ENCODE results near the gene TLN1. TPM values are rescaled to one million over a fixed set of nuclear protein-coding genes. Genes with fewer than 3 reads are reported as not detected.

The TLN1 gene
- total RNA-seq, 2 experiments from 2014 or later = 98.8 to 177 TPM

DNA sequence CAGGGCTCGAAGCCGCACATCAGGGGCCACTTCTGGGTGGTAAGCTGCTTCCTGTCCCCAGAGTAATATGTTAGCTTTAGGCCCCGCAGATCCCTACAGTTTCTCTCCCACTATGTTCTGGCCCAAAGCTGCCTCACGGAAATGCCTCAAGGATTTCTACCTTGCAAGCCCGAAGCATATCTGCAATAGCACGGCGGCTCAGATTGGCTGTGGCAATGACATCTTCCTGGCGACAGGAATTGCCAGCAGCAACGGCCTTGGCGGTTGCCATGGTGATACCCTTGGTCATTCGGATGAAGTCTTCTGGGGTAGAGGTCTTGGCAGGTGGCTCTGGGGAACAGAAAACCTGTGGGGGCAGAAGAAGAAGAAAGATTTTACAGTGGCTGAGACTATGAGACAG, 32.0 kb downstream of the TLN1 start:
- Histone ChIP-seq H3K27ac (ENCODE audit: low read depth, low read length, poor library complexity, severe bottlenecking) (no peak overlapping the region), H3K79me2 (ENCODE audit: insufficient read depth, low read depth, low read length) (no peaks in the 10 kb centered on the region), H3K9me3 (ENCODE audit: low read length) (no peaks in the 10 kb centered on the region), H2AFZ (ENCODE audit: low read length) (no peak overlapping the region), H4K20me1 (ENCODE audit: insufficient read depth, low read length) (no peaks in the 10 kb centered on the region), H3K4me3 (ENCODE audit: low read depth, low read length, poor library complexity, severe bottlenecking) (no peak overlapping the region), H3K36me3 (ENCODE audit: insufficient read depth, low read length) (peaks cover 95% of the 10 kb centered on the region), H3K4me2 (ENCODE audit: low read length) (no peak overlapping the region), H3K9me2 (ENCODE audit: insufficient read depth, low read length) (no peaks in the 10 kb centered on the region), H3K4me1 (ENCODE audit: insufficient read depth, low read length, poor library complexity, severe bottlenecking) (no peaks in the 10 kb centered on the region)
- ChIA-PET CTCF (ENCODE audit: unreplicated experiment) (no interaction called here), POLR2A (no interaction called here)
- TF ChIP-seq, protein P1, sequence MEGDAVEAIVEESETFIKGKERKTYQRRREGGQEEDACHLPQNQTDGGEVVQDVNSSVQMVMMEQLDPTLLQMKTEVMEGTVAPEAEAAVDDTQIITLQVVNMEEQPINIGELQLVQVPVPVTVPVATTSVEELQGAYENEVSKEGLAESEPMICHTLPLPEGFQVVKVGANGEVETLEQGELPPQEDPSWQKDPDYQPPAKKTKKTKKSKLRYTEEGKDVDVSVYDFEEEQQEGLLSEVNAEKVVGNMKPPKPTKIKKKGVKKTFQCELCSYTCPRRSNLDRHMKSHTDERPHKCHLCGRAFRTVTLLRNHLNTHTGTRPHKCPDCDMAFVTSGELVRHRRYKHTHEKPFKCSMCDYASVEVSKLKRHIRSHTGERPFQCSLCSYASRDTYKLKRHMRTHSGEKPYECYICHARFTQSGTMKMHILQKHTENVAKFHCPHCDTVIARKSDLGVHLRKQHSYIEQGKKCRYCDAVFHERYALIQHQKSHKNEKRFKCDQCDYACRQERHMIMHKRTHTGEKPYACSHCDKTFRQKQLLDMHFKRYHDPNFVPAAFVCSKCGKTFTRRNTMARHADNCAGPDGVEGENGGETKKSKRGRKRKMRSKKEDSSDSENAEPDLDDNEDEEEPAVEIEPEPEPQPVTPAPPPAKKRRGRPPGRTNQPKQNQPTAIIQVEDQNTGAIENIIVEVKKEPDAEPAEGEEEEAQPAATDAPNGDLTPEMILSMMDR (conservative IDR thresholded peaks at IDR 0.05; ENCODE audit: low read length) = no peak
- intact Hi-C loops (cut with micrococcal nuclease; ENCODE audit: unreplicated experiment) = no loop called here
- BruUV-seq (replicated peaks) = no TSS peak
- DNase-seq (ENCODE audit: low spot score) = no peak

- intact Hi-C loops (cut with micrococcal nuclease; ENCODE audit: unreplicated experiment) = no loop called here
- Histone ChIP-seq H3K27ac (ENCODE audit: low read depth, low read length, poor library complexity, severe bottlenecking) (no peak overlapping the region), H3K79me2 (ENCODE audit: insufficient read depth, low read depth, low read length) (no peaks in the 10 kb centered on the region), H3K9me3 (ENCODE audit: low read length) (no peaks in the 10 kb centered on the region), H2AFZ (ENCODE audit: low read length) (no peak overlapping the region), H3K4me3 (ENCODE audit: low read depth, low read length, poor library complexity, severe bottlenecking) (no peak overlapping the region), H3K4me2 (ENCODE audit: low read length) (no peak overlapping the region), H3K4me1 (ENCODE audit: insufficient read depth, low read length, poor library complexity, severe bottlenecking) (no peaks in the 10 kb centered on the region), H3K9me2 (ENCODE audit: insufficient read depth, low read length) (no peaks in the 10 kb centered on the region), H3K36me3 (ENCODE audit: insufficient read depth, low read length) (peaks cover 77% of the 10 kb centered on the region), H4K20me1 (ENCODE audit: insufficient read depth, low read length) (no peaks in the 10 kb centered on the region)
- ChIA-PET POLR2A (no interaction called here), CTCF (ENCODE audit: unreplicated experiment) (interaction anchor here (0.5 to 2.1 kb wide), 3 partner anchors 14 to 48 kb away, joined by 3 to 10 read pairs (median 3); partner anchors contain the start of gene SIT1)
- DNase-seq (ENCODE audit: low spot score) = no peak
- no TSS peak for BruUV-seq (replicated peaks)
- no peak for TF ChIP-seq EZH2phosphoT487 (IDR thresholded peaks at IDR 0.05; ENCODE audit: borderline replicate concordance, low read depth, low read length)
- TF ChIP-seq, protein P1 (conservative IDR thresholded peaks at IDR 0.05; ENCODE audit: low read length) = no peak
These were observed 33.8 kb downstream of the TLN1 start for GRCh38 chr9:35698231-35698630.

GRCh38 chr9:35697486-35697885, 34.5 kb downstream of the TLN1 start:
- CTCF ChIA-PET (ENCODE audit: unreplicated experiment) = interaction anchor here (0.6 to 2.1 kb wide), 5 partner anchors 10 to 52 kb away, joined by 3 to 10 read pairs (median 3); partner anchors contain the start of gene RGP1
- POLR2A ChIA-PET = interaction anchor here (1.5 kb wide), 1 partner anchor 33 kb away, joined by 4 read pairs; the partner anchor contains the start of gene ARHGEF39

More at GRCh38 chr9:35697486-35697885, 34.5 kb downstream of the TLN1 start:
- Histone ChIP-seq H2AFZ (ENCODE audit: low read length) (no peak overlapping the region), H3K4me3 (ENCODE audit: low read depth, low read length, poor library complexity, severe bottlenecking) (no peak overlapping the region), H3K36me3 (ENCODE audit: insufficient read depth, low read length) (peaks cover 70% of the 10 kb centered on the region), H3K4me2 (ENCODE audit: low read length) (no peak overlapping the region), H3K27ac (ENCODE audit: low read depth, low read length, poor library complexity, severe bottlenecking) (no peak overlapping the region), H3K4me1 (ENCODE audit: insufficient read depth, low read length, poor library complexity, severe bottlenecking) (no peaks in the 10 kb centered on the region), H3K79me2 (ENCODE audit: insufficient read depth, low read depth, low read length) (no peaks in the 10 kb centered on the region), H4K20me1 (ENCODE audit: insufficient read depth, low read length) (no peaks in the 10 kb centered on the region), H3K9me3 (ENCODE audit: low read length) (no peaks in the 10 kb centered on the region), H3K9me2 (ENCODE audit: insufficient read depth, low read length) (no peaks in the 10 kb centered on the region)
- intact Hi-C loops (cut with micrococcal nuclease; ENCODE audit: unreplicated experiment) = loop anchor here (2.0 kb wide), 1 partner anchor 39 kb away; the partner anchor contains the start of genes CCDC107 and RMRP
- TF ChIP-seq EZH2phosphoT487 (IDR thresholded peaks at IDR 0.05; ENCODE audit: borderline replicate concordance, low read depth, low read length) = no peak
- TF ChIP-seq, protein P1 (conservative IDR thresholded peaks at IDR 0.05; ENCODE audit: low read length) = no peak
- DNase-seq (ENCODE audit: low spot score) = no peak
- TSS peak; percentile 93 for BruUV-seq (replicated peaks)

Measured in OCI-LY7 (cell line).